Islet precursor cell (in vitro differentiated cells): ENCODE measurements around the gene CA12.
"Not testable (repeated sequence)": the region's sequence is repeated elsewhere in the genome, so short reads cannot be mapped to it uniquely, and the experiment has no call there.

Source experiments
- DNase-seq: peaks from one replicate; pipeline ENCODE4 v3.0.0-alpha.2; 2018

Gene CA12

DNA sequence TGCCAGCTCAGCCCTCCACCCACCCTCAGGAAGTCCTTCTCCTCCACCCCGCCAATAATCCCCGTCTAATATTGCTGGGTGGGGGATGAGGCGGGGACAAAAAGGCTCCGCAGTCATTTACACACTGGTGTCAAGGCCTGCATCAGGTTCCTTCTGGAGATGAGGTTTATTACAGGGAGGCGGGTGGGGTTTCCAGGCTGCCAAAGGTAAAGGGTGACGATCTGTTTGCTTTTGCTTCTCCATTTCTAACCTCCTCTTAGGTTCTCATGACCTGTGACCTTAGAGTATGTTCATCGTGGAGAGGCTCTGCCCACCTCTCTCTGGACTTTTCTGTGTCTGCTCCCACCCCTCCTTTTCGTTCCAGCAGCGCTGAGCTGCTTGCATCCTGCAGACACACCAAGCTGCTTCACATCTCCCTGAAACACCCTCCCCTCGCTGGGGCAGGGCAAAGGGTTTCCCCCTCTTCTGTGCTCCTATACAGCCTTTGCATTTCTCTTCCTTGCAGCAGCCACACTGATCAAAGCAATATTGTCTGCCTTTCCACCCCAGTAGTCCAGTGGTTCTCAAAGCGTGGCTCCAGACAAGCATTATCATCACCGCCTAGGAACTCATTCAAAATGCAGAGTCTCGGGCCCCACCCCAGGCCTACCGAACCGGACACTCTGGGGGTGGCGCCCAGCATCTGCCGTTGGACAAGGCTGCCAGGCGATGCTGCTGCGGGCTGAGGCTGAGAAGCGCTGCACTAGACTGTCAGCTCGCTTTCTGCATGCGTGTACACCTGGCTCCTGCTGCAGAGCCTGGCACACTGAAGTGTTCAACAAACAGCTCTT, 26.6 kb downstream of the CA12 start:
- no peak for DNase-seq

DNA sequence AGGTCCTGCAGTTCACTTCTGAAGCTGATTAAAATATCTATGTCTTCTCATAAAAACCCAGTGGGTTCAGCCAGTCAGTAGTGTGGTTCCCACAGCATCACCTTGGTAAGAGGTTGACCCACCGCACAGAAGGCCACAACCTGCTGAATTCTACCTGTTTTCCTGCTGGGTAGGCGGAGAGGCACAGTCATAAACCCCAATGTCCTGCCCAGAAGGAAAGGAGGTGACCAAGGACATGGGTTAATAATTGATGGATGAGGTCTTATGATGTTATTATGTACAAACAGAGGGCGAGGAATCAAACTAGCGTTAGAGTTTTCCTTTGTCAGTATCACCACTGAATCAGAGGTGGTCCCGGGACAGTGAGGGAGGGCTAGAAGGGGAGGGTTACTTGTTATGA, 27.8 kb downstream of the CA12 start:
- DNase-seq, result no peak

DNA sequence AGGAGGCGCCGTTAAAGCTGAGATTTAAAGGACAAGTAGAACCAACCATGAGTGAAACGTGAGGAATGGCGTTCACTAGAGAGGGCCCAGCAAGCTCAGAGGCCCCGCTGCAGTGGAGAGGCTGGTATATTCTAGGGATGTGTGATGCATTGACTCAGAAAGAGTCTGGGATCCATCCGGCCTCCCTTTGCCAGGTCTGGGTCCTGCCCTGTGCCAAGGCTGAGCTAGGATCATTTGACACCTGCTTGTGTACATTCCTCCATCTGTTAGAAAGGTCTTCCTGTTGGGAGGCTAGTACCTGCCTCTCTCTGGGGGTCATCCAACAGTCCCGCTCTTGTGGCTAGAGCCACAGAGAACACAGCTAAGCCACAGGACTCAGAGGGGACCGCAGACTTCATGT, 28.4 kb downstream of the CA12 start:
- DNase-seq, result no peak

DNA sequence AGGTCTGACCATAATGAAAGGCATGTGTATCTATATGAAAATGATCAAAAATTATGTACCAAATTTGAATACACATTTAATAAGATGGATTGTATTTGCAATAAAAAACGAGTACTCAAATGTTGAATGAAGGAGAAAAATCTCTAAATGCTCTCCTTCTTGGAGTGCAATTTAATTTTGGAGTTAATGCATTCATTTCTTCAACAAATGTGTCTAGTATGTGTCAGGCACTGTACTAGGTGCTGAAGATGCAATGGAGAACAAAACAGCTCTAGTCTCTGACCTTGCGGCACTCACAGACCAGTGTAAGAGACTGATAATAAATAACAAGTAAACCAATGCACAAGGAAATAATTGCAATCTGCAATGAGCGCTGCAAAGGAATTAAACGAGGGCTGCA, 28.8 kb downstream of the CA12 start:
- DNase-seq, result no peak

DNA sequence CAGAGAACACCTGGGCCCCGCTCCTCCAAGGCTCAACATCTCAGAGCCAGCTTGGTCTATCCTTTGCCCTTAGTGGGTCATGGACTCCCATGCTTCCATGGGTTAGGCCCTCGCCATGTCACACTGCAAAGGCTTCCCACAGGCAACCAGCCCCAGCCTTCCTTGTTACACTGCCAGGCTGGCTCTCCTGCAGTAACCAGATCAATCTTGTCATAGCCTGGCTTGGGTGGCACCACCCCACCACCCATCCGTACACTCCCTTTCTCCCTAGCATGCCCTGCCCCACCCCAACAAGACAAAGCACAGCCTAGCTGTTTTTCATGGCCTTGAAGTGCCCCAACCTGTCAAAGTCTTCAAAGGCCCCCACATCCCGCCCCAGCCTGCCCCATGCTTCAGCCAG, 30.5 kb downstream of the CA12 start:
- DNase-seq, result no peak

DNA sequence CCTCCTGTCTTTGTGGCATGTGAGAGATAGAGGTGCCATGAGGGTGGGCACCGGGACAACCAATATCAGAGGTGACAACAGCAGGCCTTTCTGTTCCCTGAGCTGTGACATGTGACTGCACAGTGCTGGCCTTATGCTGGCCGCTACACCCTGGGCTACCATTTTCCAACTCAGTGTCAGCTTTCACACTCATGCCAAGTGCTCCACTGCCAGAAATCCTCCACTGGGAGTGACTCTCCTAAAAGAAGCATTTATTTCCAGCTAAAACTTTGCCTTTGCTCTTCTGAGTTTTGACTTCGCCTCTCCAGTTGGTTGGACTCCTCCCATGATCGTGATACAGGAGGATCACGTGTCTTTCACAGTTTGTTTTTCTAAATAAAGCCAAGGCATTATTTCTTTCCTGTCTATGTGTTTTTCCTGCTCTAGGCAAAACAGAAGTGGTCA, 31.4 kb downstream of the CA12 start:
- no peak for DNase-seq

DNA sequence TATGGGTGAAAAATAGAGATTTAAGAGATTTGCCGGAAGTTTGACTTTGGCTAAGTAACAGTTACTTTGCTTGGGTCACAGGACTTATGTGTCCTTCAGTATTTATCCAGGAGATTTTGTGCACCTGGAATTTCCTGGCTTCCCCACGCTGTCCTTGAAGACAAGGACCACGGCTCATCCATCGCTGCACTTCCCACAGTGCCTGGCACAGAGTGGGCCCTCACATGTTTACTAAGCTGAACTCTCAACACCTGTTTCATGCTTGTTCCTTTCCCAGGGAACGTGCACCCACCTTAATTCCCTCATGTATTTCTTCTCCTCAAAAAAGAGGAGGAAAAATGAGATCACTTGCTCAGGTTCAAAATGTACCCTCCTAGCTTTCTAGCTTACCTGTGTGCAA, 32.0 kb downstream of the CA12 start:
- DNase-seq, result no peak

DNA sequence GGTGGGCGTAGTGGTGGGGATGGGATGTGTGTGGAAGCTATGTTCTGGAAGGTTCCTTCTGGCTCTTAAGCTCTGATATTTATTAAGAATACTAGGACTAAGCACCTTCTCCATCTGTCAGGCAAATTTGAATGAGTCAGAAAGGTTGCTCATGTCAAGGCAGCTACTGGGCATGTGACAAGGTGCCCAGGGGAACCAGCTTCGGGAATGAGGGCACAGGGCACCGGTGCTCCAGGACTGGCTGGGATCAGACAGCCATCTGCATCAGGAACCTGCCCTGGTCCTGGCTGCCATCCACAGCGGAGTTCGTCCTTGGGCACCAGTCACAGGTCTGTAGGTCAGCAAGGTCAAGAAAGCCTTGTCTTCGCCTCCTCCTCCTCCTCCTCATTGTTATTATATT, 32.5 kb downstream of the CA12 start:
- no peak for DNase-seq

DNA sequence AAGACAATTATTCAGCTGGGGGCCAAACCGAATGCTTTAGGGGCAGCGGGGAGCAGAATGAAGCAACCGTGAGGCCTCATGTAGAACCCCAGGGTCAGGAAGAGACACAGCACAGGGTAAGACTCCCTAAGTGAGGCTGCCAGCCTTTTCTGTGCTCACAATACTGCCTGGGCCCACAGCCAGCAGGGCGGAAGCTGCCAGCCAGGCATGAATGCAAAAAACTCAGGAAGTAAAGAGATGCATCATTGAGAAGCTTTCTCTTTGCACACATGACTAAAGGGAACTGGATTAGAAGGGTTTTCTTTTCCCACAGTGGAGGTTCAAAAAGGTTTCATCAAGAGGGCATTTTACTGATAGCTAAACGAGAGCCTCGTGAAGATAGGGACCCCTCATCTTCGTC, 33.3 kb downstream of the CA12 start:
- no peak for DNase-seq

DNA sequence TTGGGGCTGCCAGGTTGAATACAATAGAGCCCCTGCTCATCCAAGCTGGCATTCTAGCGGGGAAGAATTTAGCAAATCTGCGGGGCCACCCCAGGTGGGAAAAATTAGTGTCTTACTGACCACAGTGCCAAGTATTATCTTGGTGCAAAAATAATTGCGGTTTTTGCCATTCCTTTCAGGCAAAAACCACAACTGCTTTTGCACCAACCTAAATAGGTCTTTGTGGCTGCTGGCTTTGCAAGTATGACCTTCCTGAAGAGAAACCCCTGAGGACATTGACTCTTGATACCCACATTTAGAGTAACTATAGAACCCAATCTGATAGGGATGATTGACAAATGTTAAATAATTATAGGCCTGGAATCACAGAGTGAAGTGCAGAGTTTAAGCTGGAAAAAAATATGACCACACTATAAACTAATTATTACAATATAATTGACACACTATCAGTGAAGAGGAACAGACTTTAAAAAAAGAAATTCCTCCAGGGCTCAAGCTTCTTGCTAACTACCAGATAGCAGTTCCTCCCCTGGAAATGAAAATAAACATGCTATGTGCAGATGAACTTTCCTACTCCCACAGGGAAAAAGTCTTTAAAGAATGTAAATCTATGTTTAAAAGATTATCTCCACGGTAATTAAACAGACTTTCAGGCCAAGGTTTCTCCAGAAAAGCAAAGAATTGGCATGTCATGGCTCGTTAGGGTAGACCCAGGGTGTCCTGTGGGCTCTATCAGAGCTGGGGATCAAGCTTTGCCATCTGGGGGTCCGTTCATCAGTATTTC, 34.4 kb downstream of the CA12 start:
- no peak for DNase-seq

DNA sequence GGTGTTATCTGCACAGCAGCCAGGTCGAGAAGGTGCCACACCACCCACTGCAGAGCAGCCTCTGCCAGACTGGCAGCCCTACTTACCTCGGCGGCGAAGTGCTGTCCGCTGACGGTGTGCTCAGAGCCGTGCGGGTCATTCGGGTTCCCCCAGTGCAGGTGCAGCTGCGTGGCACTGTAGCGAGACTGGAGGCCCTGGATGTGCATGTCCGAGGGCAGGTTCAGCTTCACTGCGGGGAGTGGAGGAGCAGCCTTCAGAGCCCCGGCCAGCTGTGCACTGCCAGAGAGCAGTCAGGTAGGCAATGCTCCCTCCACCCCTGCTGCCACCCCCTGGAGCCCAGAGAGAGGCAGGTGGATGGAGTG, 36.3 kb downstream of the CA12 start:
- DNase-seq, result no peak

DNA sequence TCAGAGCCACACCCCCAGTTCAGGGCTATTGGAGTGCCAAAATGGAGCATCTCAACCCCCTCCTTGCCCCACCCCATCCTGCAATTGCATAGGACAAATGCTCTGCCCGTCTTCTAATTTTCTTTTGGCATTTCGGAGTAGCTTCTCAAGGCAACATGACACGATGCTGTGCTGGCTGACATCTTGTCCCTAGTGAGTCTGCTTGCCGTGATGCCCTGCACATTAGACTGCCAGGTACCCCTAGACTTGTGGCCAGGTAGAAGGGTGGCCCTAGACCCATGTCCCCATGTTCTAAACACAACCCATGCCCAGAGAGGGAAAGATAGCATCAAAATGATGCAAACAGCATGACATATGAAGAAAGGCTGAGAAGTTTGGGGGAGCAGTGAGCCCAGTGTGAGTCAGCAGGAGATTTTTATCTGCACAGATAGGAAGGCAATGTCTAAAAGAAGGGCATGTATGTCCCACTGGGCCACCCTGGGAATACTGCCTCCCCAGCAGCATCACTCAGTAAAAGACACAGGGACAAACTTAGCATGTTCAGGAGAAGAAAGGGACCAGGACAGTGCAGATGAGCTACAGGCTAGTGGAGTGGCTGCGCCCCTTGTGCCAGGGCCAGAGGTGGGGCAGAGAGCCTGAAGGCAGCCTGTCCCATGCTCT, 36.8 kb downstream of the CA12 start:
- DNase-seq, result no peak

DNA sequence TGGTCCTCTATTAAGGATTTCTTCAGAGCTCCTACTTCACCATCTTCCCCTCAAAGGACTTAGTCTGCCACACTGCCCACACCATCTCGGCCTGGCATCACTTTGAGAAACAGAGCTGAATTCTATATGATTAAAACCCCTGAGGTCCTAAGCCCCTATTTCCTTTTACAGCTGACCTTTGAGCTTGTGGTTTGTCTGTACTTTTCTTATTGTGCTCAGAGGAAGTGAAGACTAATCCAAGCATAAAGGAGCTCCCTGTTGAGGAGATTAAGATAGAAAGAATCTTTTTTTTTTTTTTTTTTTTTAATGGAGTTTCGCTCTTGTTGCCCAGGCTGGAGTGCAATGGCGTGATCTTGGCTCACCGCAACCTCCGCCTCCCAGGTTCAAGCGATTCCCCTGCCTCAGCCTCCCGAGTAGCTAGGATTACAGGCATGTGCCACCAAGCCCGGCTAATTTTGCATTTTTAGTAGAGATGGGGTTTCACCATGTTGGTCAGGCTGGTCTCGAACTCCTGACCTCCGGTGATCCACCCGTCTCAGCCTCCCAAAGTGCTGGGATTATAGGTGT, 38.6 kb downstream of the CA12 start:
- not testable (repeated sequence) for DNase-seq

DNA sequence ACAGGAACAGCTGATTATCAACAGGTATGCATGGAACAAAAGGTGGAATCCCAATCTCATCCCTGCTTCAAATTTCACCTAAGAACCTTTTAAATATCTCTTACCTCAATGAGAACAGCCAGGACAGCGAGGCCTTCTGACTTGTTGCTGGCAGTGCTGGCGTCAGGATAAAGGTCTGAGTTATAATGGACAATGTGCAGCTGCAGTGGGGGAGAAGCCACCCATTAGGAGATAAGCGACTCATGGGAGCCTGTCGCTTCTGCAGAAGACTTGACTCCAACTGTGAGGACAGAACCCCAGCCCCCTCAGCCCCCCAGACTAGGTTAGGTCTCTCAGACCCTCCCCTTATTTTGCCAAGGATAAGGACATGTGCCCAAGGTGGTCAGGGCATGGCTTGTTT, 39.7 kb downstream of the CA12 start:
- no peak for DNase-seq

DNA sequence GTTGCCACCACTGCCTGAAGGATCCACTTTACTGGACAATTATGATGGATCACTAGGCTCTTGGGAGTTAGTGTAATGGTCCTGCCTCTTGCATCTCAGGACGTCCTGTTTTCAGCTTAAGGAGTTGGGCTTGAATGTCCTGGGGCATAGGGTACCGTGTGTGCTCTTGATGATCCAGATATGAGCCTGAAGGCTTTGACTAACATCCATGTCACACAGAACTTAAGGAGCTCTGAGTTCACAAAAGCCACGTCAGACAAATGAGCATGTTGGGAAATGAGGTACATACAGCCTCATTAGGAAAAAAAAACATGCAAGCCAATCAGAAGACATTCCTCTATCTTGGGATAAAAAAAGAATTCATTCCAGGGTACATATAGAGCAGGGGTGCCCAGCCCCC, 40.8 kb downstream of the CA12 start:
- no peak for DNase-seq

DNA sequence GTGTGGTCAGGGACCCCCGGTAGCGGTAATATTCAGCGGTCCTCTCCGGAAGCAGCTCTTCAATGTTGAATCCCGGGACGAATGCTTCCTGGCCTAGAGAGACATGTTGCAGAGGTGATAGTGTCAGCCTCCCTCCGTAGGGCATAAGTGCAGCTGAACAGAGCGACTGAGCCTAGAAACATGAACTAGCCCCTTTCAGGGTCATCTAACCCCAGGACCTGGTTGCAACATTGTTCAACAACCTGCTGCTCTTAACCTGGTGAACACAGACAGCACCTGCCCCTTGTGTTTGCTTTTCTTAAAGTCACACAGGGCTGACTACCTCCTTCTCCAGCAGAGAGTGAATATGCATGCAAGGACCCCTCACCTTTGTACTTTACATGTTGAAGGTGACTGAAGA, 41.3 kb downstream of the CA12 start:
- DNase-seq, result no peak

DNA sequence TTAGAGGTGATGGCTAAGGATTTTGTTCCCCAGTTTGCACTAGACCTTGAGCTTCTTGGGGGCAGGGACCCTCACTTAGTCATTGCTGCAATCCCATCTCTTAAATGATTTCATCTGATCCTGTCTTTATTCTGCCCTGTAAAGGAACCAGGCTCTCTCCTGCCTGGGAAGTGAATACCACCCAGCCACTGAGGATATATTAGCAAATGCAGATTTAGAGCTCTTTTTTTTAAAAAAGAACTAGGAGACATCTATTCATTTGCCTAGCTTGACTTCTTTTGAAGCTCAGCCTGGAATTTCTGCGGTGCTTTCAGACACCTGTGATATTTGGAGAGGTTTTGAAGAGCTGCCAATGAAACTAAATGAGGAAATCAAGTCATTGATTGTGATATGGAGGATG, 41.8 kb downstream of the CA12 start:
- no peak for DNase-seq

DNA sequence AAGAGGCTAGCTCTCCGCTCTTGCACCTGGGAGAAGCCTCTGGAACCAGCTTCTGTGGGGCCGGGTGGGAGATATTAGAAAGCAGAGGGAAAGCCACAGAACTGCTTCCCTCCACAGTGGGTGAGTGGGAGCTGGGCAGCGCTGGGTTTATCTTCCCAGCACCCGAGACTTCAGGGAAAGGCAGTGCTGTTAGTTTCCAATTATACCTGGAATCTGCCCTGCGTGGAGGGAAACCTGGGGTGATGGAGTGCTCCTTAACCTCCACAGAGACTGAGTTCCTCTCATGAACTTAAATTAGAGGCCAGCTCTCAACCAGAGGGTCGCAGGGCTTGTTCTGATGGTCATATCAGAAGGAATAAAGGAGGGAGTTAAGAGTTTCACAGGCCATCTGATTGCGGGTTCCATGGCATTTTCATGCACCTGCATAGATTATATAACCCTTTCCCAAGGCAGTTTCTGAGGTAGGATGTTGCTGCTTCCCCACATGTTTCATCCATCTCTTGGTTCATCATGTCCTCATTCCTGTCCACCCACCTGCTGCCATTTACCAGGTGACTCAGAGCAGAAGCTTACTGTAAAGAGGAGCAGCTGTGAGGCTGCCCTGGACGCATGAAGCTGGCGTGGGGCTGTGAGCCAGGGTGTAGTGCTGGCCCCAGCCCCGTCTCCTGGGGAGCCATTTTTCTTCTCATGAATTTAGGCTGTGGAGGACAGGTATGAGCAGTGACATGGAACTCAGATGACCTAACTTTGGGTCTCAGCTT, 42.5 kb downstream of the CA12 start:
- no peak for DNase-seq

DNA sequence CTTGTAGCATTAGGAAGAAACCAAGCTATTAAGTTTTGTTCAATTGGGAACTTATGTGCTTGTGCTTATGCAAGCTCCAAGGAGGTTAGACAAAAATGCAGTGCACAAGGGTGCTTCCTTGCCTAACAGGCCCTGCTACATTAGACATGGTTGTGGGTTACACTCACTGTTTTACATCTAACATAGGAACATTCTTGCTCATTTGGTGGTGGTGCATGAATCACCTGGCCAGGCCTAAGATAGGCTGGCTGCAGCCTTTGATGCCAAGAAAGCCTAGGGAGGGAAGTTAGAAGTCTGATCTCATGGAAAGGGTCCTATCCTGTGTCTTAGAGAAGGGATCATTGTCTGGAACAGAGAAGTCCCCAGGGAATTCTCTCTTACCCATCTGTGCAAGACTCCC, 43.5 kb downstream of the CA12 start:
- DNase-seq, result peak; percentile 66

DNA sequence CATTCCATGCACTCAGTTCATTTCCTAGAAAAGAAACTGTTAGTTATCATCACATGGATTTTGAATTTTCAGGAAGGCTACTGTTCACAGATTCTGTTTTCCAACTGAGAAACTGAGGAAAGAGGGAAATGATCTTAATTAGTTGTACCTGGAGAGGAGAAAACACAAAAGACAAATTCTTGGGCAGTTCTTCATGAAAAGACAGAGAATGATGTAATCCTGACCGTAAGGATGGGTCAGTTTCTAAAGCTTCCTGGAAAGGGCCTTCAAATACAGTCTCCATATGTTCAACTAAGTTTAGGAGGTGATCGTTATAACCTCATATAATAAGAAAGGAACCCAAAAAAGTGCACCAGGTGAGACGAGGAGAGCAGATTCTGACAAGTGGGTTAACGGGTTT, 44.6 kb downstream of the CA12 start:
- DNase-seq, result no peak

DNA sequence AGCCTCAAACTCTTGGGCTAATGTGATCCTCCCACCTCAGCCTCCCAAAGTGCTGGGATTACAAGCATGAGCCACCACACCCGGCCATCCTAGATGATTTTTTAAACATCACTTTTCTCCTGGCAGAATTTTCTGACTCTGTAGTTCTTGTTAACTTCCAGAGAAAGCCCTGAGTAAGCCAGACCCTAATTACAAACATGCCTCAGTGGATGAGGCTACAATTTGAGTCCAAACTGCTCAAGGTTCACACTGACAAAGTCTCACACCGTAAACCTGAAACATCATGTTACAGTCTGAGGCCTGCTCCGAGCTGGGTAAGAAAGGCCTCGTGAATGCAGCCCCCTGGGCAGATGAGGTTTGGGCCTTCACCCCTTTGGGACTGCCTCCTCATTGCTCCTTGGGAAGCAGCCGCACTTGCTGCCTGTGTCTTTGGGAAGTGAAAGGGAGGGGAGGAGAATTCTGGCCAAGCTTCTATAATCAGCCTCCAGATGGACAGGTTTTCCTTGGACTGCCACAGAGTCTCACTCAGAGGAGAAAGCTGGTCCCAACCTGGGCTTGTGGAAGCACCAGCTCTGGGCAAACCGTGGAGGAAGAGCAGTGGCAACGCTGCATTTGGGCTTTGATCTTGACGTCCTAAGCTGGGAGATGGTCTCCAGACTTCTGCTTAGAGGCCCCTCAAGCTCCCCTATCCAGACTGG, 46.0 kb downstream of the CA12 start:
- DNase-seq, result no peak

DNA sequence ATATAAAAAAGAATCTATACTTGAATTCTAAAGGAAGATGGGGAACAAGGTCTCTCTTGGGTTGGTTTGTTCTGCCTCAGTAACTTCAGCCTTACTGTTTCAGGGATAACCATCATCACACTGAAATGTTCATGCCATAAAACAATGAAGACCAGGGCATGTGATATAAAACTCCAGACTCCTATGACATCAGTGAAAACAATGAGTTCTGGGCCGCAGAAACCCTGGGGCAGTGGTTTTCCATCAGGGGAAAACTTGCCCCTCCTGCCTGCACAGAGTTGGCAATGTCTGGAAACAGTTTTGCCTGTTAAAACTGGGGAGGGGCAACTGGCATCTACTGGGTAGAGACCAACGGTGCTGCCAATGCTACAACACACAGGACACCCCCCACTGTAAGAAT, 46.8 kb downstream of the CA12 start:
- DNase-seq, result no peak
